CD4-positive, CD25-positive, alpha-beta regulatory T cell (primary cell): ENCODE data around the gene MCU. TPM values are rescaled to one million over a fixed set of nuclear protein-coding genes. Genes with fewer than 3 reads are reported as not detected.

Source experiments
- ATAC-seq, 2 donors: fragments of 150-1000 bp; cut with Tn5 transposase; one replicate each; pipeline ENCODE4 v1.10.0; 2021; ENCODE audit warnings: low read depth in 2 of 2, moderate number of reproducible peaks in 2 of 2, moderate library complexity in 1 of 2
- DNase-seq, 3 donors: peaks; one replicate each; pipeline versions ENCODE4 v3.0.0 to v3.0.0-alpha.2; 2012 to 2022; ENCODE audit warnings: mixed read lengths in 1 of 3
- H3K27ac ChIP-seq: one replicate; pipeline ENCODE4 v1.7.0; 2013; ENCODE audit warnings: mild to moderate bottlenecking, low read length; ENCODE audit not compliant: insufficient read depth, poor library complexity, severe bottlenecking
- H3K27me3 ChIP-seq: one replicate; pipeline ENCODE4 v1.7.0; 2013; ENCODE audit warnings: low read length; ENCODE audit not compliant: control insufficient read depth, insufficient read depth
- H3K36me3 ChIP-seq: one replicate; pipeline ENCODE4 v1.7.0; 2013; ENCODE audit warnings: mild to moderate bottlenecking, low read length, moderate library complexity; ENCODE audit not compliant: control insufficient read depth, insufficient read depth
- H3K4me1 ChIP-seq: 2 replicates; pipeline ENCODE4 v1.7.0; 2013; ENCODE audit warnings: mild to moderate bottlenecking, low read length; ENCODE audit not compliant: insufficient read depth, control insufficient read depth, poor library complexity, severe bottlenecking
- H3K4me3 ChIP-seq: one replicate; pipeline ENCODE4 v1.7.0; 2013; ENCODE audit warnings: low read depth, mild to moderate bottlenecking, low read length, moderate library complexity
- H3K9me3 ChIP-seq, 2 experiments: 1 replicate in 1 of 2; 2 replicates in 1 of 2; pipeline ENCODE4 v1.7.0; 2013; ENCODE audit warnings: low read length in 2 of 2, mild to moderate bottlenecking in 1 of 2, moderate library complexity in 1 of 2; ENCODE audit not compliant: control insufficient read depth in 2 of 2
- H3K27ac Mint-ChIP-seq, 3 donors: one replicate each; pipeline ENCODE4 v1.8.0; 2020 to 2022; ENCODE audit warnings: mild to moderate bottlenecking in 3 of 3, mixed read lengths in 3 of 3, moderate library complexity in 2 of 3
- H3K27me3 Mint-ChIP-seq: one replicate; pipeline ENCODE4 v1.8.0; 2022; ENCODE audit warnings: mild to moderate bottlenecking, mixed read lengths
- H3K36me3 Mint-ChIP-seq: one replicate; pipeline ENCODE4 v1.8.0; 2020; ENCODE audit warnings: mixed read lengths
- H3K4me1 Mint-ChIP-seq, 4 donors: one replicate each; pipeline ENCODE4 v1.8.0; 2020 to 2022; ENCODE audit warnings: mixed read lengths in 4 of 4, mild to moderate bottlenecking in 1 of 4
- H3K4me3 Mint-ChIP-seq, 4 donors: one replicate each; pipeline ENCODE4 v1.8.0; 2020 to 2022; ENCODE audit warnings: mild to moderate bottlenecking in 4 of 4, mixed read lengths in 4 of 4, moderate library complexity in 3 of 4
- H3K9me3 Mint-ChIP-seq, 7 donors: one replicate each; pipeline ENCODE4 v1.8.0; 2020 to 2022; ENCODE audit warnings: mixed read lengths in 7 of 7, mild to moderate bottlenecking in 3 of 7, moderate library complexity in 2 of 7
- polyA plus RNA-seq, 4 donors: library from polyadenylated mRNA; unstranded; fragments of 300-500 nt; fragmentation: Illumina TruSeq; gene quantifications; one replicate each; pipeline ENCODE4 v1.2.3, GENCODE V29; 2021
- total RNA-seq: library from RNA; stranded (reverse); gene quantifications from one replicate; pipeline ENCODE4 v1.2.3, GENCODE V29; 2022

MCU gene
- total and polyA plus RNA-seq, 5 donors from 2014 or later, result 9.0 to 15.6 (median 11.9) TPM

DNA sequence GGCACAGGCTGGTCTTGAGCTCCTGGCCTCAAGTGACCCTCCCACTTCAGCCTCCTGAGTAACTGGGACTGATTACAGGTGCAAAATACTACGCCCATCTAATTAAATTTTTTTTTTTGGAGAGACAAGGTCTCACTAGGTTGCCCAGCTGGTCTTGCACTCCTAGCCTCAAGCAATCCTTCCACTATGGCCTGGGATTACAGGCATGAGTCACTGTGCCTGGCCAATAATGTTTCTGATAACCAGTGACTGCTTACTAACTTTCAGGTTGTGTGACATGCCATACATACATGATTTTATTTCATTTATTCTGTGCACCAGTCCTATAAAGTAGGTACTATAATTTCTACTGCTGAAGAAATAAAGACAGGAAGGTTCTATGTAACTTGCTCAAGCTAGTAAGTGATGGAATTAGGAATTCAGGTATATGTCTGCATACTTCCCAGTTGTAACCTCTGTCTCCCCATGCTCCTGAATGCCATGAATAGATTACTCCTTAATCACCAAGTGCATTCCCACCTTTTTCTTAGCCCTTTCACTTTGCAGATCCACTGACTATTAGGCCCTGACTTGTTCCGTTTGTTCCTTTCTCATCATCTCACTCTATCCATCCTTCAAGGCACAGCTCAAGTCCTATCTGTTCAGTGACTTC, 28.1 kb downstream of the MCU start:
- DNase-seq (no peak), ATAC-seq (no peak)
- Mint-ChIP-seq H3K27me3 (no peaks in the 10 kb centered on the region), H3K4me1 (peaks cover 2 to 16% (median 7%) of the 10 kb centered on the region in 4 donors), H3K4me3 (peak overlapping the region in 1 of 4 donors; percentile 49), H3K9me3 (no peaks in the 10 kb centered on the region), H3K27ac (no peak overlapping the region), H3K36me3 (peaks cover 14% of the 10 kb centered on the region)
- H3K27ac ChIP-seq, result no peak overlapping the region
- no peaks in the 10 kb centered on the region for H3K4me1 ChIP-seq
- H3K4me3 ChIP-seq, result no peak overlapping the region
- peaks cover 16% of the 10 kb centered on the region for H3K36me3 ChIP-seq
- no peaks in the 10 kb centered on the region for H3K9me3 ChIP-seq
- H3K27me3 ChIP-seq, result no peaks in the 10 kb centered on the region

DNA sequence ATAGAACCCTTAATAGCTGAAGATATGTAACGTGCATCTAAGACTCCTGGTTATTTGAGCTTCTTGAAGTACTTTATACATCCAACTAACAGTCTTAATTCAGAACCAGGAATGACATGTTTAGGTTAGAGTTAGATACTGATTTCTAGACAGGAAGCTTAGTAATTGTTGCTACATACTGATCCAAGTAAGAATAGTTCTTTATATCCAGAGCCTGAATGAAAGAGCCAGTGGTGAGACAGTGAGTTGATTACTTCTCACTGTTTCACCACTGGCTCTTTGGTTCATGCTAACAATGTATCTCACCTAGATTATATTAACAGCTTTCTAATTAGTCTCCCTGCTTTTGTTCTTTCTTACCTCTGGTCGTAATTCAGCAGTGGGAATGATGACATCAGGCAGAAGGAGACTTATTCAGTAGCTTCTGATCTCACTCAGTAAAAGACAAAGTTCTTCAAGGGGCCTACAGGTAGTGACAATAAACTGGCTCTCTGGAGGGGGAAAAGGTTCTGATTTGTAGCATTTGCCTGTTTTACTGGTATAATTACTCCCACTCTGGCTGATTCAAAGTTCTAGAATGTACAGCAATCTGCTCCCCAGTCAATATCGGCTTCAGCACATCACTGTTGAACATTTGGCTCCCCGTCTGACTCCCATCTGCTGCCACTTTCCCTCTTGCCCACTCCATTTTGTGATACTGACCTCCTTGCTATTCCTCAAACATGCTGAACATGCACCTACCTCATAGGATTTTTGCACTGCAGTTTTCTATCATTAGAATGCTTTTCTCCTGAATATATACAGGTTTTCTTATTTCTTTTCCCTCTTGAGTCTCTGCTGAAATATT, 29.1 kb downstream of the MCU start:
- H3K4me1 Mint-ChIP-seq, result peaks cover 2 to 14% (median 8%) of the 10 kb centered on the region in 4 donors
- H3K27me3 Mint-ChIP-seq, result no peaks in the 10 kb centered on the region
- Histone ChIP-seq H3K9me3 (no peaks in the 10 kb centered on the region), H3K27me3 (no peaks in the 10 kb centered on the region), H3K27ac (no peak overlapping the region), H3K4me3 (no peak overlapping the region), H3K36me3 (peaks cover 12% of the 10 kb centered on the region), H3K4me1 (no peaks in the 10 kb centered on the region)
- ATAC-seq, result no peak
- no peak overlapping the region for H3K27ac Mint-ChIP-seq
- DNase-seq, result no peak
- H3K9me3 Mint-ChIP-seq, result no peaks in the 10 kb centered on the region
- peaks cover 8% of the 10 kb centered on the region for H3K36me3 Mint-ChIP-seq
- peak overlapping the region in 1 of 4 donors; percentile 56 for H3K4me3 Mint-ChIP-seq

DNA sequence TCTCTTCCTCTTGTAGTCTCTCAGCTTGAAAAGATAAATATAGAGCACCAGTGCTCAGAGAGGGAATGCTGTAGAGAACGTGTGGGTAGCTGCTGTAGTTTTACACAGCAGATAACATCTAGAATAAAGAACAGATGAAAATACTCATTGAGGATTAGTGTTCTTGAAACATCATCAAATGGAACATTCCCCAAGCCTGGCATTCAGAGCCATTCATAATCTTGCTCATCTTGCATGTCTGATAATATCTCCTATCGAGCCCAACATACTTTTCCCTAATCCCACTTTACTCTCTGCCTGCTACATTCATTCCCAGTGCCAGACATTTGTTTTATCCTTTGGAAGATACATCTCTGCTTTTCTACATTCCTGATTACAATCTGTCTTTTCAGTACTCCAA, 35.2 kb downstream of the MCU start:
- Histone ChIP-seq H3K4me3 (no peak overlapping the region), H3K27ac (no peak overlapping the region), H3K27me3 (no peaks in the 10 kb centered on the region), H3K36me3 (peaks cover 2% of the 10 kb centered on the region), H3K9me3 (no peaks in the 10 kb centered on the region), H3K4me1 (peaks cover 4% of the 10 kb centered on the region)
- H3K4me3 Mint-ChIP-seq, result no peak overlapping the region
- H3K9me3 Mint-ChIP-seq, result no peaks in the 10 kb centered on the region
- no peaks in the 10 kb centered on the region for H3K36me3 Mint-ChIP-seq
- no peaks in the 10 kb centered on the region for H3K27me3 Mint-ChIP-seq
- no peak for ATAC-seq
- DNase-seq, result no peak
- peaks cover 14 to 35% (median 25%) of the 10 kb centered on the region in 4 donors for H3K4me1 Mint-ChIP-seq
- H3K27ac Mint-ChIP-seq, result no peak overlapping the region

DNA sequence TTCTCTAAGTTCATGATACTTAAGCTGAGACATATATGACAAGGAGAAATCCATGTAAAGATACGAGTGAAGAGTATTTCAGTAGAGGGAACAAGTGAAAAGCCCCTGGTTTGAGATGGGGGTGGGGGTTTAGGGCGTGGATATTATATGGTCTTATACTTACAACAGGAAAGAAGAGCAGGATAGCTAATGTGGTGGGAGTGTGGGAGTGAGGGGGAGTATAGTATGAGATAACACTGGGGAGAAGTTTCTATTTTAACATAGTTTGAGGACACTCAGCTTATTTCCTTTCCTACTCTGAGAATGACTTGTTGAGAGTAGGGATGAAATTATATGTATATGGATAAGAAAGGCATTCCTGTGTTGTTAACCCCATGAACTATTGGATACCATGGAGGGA, 36.5 kb downstream of the MCU start:
- Mint-ChIP-seq H3K4me3 (no peak overlapping the region), H3K4me1 (peaks cover 14 to 40% (median 25%) of the 10 kb centered on the region in 4 donors), H3K36me3 (no peaks in the 10 kb centered on the region), H3K27ac (no peak overlapping the region), H3K9me3 (no peaks in the 10 kb centered on the region), H3K27me3 (no peaks in the 10 kb centered on the region)
- no peak for DNase-seq
- Histone ChIP-seq H3K27ac (no peak overlapping the region), H3K9me3 (no peaks in the 10 kb centered on the region), H3K27me3 (no peaks in the 10 kb centered on the region), H3K4me1 (peaks cover 4% of the 10 kb centered on the region), H3K4me3 (no peak overlapping the region), H3K36me3 (peaks cover 2% of the 10 kb centered on the region)
- ATAC-seq, result no peak

DNA sequence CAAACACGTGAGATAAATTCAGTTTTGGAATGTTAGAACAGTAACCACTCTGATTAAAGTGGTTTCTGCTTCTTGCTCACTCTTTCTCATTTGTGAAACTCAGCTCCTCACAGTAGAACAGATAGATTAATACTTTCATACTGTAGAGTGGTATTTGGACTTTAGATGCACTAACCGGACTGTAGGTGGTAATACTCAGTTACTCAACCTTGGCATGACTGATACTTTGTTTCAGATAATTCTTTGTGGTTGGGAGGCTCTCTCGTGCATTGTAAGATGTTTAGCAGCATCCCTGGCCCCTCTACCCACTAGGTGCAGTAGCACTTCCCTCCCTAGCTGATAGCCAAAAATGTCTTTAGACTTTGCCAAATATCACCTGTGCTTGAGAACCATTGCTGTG, 37.6 kb downstream of the MCU start:
- Histone ChIP-seq H3K9me3 (no peaks in the 10 kb centered on the region), H3K4me3 (no peak overlapping the region), H3K4me1 (peaks cover 4% of the 10 kb centered on the region), H3K36me3 (no peaks in the 10 kb centered on the region), H3K27me3 (no peaks in the 10 kb centered on the region), H3K27ac (no peak overlapping the region)
- ATAC-seq (no peak), DNase-seq (peak in 1 of 3 donors; percentile 10)
- Mint-ChIP-seq H3K27ac (no peak overlapping the region), H3K9me3 (no peaks in the 10 kb centered on the region), H3K36me3 (no peaks in the 10 kb centered on the region), H3K27me3 (no peaks in the 10 kb centered on the region), H3K4me1 (peaks cover 14 to 34% (median 22%) of the 10 kb centered on the region in 4 donors), H3K4me3 (no peak overlapping the region)

DNA sequence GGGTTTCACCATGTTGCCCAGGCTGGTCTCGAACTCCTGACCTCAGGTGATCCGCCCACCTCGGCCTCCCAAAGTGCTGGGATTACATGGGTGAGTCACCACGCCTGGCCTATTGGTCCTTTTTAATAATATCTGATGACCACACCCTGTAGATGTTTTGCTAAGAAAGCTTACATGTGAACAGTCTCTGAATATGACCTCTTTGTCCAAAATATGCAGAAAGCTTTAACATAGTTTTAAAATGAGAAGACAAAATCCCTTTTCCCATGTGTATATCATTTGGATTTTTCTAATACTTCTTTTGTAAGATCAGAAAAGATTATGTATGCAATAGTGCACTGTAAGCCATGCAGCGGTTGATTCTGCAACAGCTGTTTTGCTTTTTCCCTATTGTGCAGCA, 38.5 kb downstream of the MCU start:
- no peak overlapping the region for H3K27ac ChIP-seq
- no peak for DNase-seq
- H3K4me1 ChIP-seq, result peaks cover 4% of the 10 kb centered on the region
- no peaks in the 10 kb centered on the region for H3K36me3 ChIP-seq
- Mint-ChIP-seq H3K4me1 (peaks cover 15 to 32% (median 26%) of the 10 kb centered on the region in 4 donors), H3K27me3 (no peaks in the 10 kb centered on the region), H3K9me3 (no peaks in the 10 kb centered on the region), H3K27ac (no peak overlapping the region), H3K36me3 (no peaks in the 10 kb centered on the region), H3K4me3 (no peak overlapping the region)
- H3K27me3 ChIP-seq, result no peaks in the 10 kb centered on the region
- H3K9me3 ChIP-seq, result no peaks in the 10 kb centered on the region
- H3K4me3 ChIP-seq, result no peak overlapping the region
- no peak for ATAC-seq

DNA sequence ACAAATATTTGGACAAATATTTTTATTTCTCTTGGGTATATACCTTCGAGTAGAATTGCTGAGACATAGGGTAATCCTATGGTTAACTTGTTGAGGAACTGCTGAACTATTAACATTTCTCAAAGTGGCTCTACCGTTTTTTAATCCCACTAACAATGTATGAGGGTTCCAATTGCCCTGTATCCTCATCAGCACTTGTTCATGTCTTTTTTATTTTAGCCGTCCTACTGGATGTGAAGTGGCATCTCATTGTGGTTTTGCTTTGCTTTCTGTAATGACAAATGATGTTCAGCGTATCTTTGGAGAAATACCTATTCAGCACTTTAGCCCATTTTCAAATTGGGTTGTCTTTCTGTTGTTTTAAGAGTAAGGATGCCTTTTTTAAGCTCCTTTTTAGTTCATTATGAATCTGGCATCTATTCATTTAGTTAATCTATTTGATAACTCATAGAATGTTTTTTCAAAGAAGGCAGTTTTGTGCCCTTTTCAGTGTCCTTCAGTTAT, 40.0 kb downstream of the MCU start:
- Histone ChIP-seq H3K27me3 (no peaks in the 10 kb centered on the region), H3K9me3 (no peaks in the 10 kb centered on the region), H3K27ac (no peak overlapping the region), H3K36me3 (no peaks in the 10 kb centered on the region), H3K4me3 (no peak overlapping the region), H3K4me1 (peaks cover 4% of the 10 kb centered on the region)
- peaks cover 17 to 29% (median 24%) of the 10 kb centered on the region in 4 donors for H3K4me1 Mint-ChIP-seq
- no peak overlapping the region for H3K4me3 Mint-ChIP-seq
- no peak overlapping the region for H3K27ac Mint-ChIP-seq
- DNase-seq (no peak), ATAC-seq (no peak)
- H3K9me3 Mint-ChIP-seq, result no peaks in the 10 kb centered on the region
- H3K36me3 Mint-ChIP-seq, result no peaks in the 10 kb centered on the region
- H3K27me3 Mint-ChIP-seq, result no peaks in the 10 kb centered on the region
